Smooth muscle cell (in vitro differentiated cells): Measurements from ENCODE around the gene MAGI2. TPM values are rescaled to one million over a fixed set of nuclear protein-coding genes. Genes with fewer than 3 reads are reported as not detected.

Experiments
- DNase-seq: peaks from one replicate; lab custom pipeline; 2025; ENCODE audit not compliant: unreplicated experiment; lab: John Stamatoyannopoulos, UW
- H2AFZ ChIP-seq: fragments of 200-600 bp; sonication (generic); 2 replicates; pipeline ENCODE4 v1.6.0; 2016; ENCODE audit warnings: antibody characterized with exemption, low read depth, mild to moderate bottlenecking
- H3F3A ChIP-seq: fragments of 200-600 bp; sonication (generic); 2 replicates; pipeline ENCODE4 v1.6.0; 2017; ENCODE audit warnings: antibody characterized with exemption, low read depth
- H3K27ac ChIP-seq: fragments of 200-600 bp; sonication (generic); 2 replicates; pipeline ENCODE4 v1.5.1; 2016; ENCODE audit warnings: low read depth, mild to moderate bottlenecking
- H3K27me3 ChIP-seq: fragments of 200-600 bp; sonication (generic); 2 replicates; pipeline ENCODE4 v1.6.1; 2016; ENCODE audit warnings: low read depth, mild to moderate bottlenecking
- H3K36me3 ChIP-seq: fragments of 200-600 bp; sonication (generic); 2 replicates; pipeline ENCODE4 v1.5.1; 2016; ENCODE audit warnings: low read depth
- H3K4me1 ChIP-seq: fragments of 200-600 bp; sonication (generic); 2 replicates; pipeline ENCODE4 v1.5.1; 2016; ENCODE audit warnings: low read depth
- H3K4me2 ChIP-seq: fragments of 200-600 bp; sonication (generic); 2 replicates; pipeline ENCODE4 v1.6.0; 2016; ENCODE audit warnings: mild to moderate bottlenecking
- H3K4me3 ChIP-seq: fragments of 200-600 bp; sonication (generic); 2 replicates; pipeline ENCODE4 v1.5.1; 2016; ENCODE audit warnings: mild to moderate bottlenecking
- H3K79me2 ChIP-seq: fragments of 200-600 bp; sonication (generic); 2 replicates; pipeline ENCODE4 v1.6.0; 2016; ENCODE audit warnings: low read depth, mild to moderate bottlenecking
- H3K9ac ChIP-seq: fragments of 200-600 bp; sonication (generic); 2 replicates; pipeline ENCODE4 v1.6.0; 2016; ENCODE audit warnings: low read depth
- H3K9me3 ChIP-seq: fragments of 200-600 bp; sonication (generic); replicated peaks from 2 replicates; pipeline ENCODE4 v1.5.1; 2016; ENCODE audit warnings: low read depth
- H4K20me1 ChIP-seq: fragments of 200-600 bp; sonication (generic); 2 replicates; pipeline ENCODE4 v1.6.0; 2016; ENCODE audit warnings: low read depth
- CTCF ChIP-seq: fragments of 200-600 bp; sonication (generic); IDR thresholded peaks from 2 replicates; pipeline ENCODE4 v1.5.1; 2017; ENCODE audit warnings: borderline replicate concordance, mild to moderate bottlenecking, antibody characterized with exemption; ENCODE audit not compliant: insufficient read depth, poor library complexity, severe bottlenecking
- WGBS: methylation state at CpG from one replicate; pipeline ENCODE4 v1.1.7; 2016; ENCODE audit warnings: low lambda C conversion rate; 5-methylcytosine and 5-hydroxymethylcytosine counted together
- polyA plus RNA-seq: library from polyadenylated mRNA; unstranded; fragments of >200 nt; fragmentation: Nextera tagmentation; extraction: Ambion mirVana; gene quantifications from 2 replicates; pipeline ENCODE4 v1.2.1, GENCODE V29; 2016
- total RNA-seq: library from RNA; depleted of rRNA; stranded (reverse); fragments of >200 nt; gene quantifications from 2 replicates; pipeline ENCODE4 v1.2.3, GENCODE V29; 2014

The MAGI2 gene
- total and polyA plus RNA-seq, 2 experiments from 2014 or later: 3.4 to 10.7 TPM

GRCh38 chr7:78499283-78499682, 954.2 kb downstream of the MAGI2 start:
- H3K27me3 ChIP-seq: no peaks in the 10 kb centered on the region
- no peak overlapping the region for H2AFZ ChIP-seq
- WGBS: 91% methylated on average over 2 of the region's 2 CpGs
- H3K36me3 ChIP-seq: no peaks in the 10 kb centered on the region
- H3K4me3 ChIP-seq: no peak overlapping the region
- H3K79me2 ChIP-seq: no peaks in the 10 kb centered on the region
- no peak for TF ChIP-seq CTCF
- peaks cover 13% of the 10 kb centered on the region for H3K4me1 ChIP-seq
- H3K9ac ChIP-seq: no peak overlapping the region
- no peaks in the 10 kb centered on the region for H3K9me3 ChIP-seq
- H3F3A ChIP-seq: no peaks in the 10 kb centered on the region
- H4K20me1 ChIP-seq: no peaks in the 10 kb centered on the region
- H3K27ac ChIP-seq: no peak overlapping the region
- DNase-seq: no peak
- H3K4me2 ChIP-seq: no peak overlapping the region

DNA sequence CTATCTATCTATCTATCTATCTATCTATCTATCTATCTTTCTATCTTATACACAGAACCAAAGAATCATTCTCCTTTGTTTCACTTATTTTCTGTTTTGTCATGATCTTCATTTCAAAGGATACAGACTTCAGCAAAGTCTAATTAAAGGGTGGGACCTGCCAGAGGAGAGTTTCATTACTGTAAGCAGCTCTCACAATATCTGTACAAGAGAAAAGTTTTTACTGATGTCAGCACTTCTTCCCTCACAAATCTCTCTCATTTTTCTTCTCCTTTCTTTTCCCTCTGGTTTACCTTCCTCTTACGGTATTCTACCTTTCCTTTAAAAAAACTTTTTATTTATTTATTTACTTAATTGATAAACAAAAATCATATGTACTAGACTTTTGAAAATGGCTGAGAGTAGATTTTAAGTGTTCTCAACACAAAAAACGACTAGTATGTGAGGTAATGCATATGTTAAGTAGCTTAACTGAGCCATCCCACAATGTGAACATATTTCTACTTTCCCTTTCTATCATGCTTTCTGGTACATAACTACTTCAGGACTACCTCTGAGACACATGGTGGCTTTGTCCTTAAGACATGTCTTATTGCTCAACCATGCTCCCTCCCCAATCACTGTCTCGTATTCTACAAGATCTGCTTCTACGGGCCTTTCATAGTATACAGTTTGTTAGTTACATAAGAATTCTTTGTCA, 955.6 kb downstream of the MAGI2 start:
- H3K4me3 ChIP-seq: no peak overlapping the region
- H3K4me2 ChIP-seq: no peak overlapping the region
- peaks cover 13% of the 10 kb centered on the region for H3K4me1 ChIP-seq
- H3K27ac ChIP-seq: no peak overlapping the region
- no peaks in the 10 kb centered on the region for H4K20me1 ChIP-seq
- 87% methylated on average over 4 of the region's 4 CpGs for WGBS
- H3K36me3 ChIP-seq: no peaks in the 10 kb centered on the region
- H3K9me3 ChIP-seq: no peaks in the 10 kb centered on the region
- no peaks in the 10 kb centered on the region for H3F3A ChIP-seq
- no peak for DNase-seq
- no peak overlapping the region for H2AFZ ChIP-seq
- no peak for TF ChIP-seq CTCF
- no peaks in the 10 kb centered on the region for H3K79me2 ChIP-seq
- no peak overlapping the region for H3K9ac ChIP-seq
- no peaks in the 10 kb centered on the region for H3K27me3 ChIP-seq

DNA sequence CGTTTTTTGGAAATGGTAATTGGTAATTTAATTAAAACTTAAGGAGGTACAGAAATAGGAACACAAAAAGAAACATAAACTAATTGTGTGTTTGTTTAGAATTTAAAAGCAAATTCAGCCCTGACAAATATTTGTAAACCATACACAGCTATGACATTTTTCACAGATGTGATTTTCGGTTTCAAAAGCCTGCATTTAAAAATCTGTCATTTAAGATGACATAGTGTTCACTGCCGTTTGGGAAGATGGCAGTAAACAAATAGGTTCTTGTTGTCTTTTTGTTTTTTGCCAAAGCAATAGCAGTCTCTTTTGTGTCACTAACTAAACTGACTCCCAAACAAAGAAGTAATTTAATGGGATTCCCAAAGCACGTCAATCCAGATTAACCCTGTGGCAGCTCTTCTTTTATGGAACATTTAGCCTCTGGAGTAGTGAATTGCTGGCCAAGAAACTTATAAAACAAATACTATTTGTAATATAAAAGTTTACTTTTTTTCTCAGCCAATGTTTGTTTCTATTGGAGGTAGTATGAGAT, 957.3 kb downstream of the MAGI2 start:
- peaks cover 13% of the 10 kb centered on the region for H3K4me1 ChIP-seq
- H3K9me3 ChIP-seq: no peaks in the 10 kb centered on the region
- no peak overlapping the region for H3K27ac ChIP-seq
- no peaks in the 10 kb centered on the region for H3K79me2 ChIP-seq
- no peaks in the 10 kb centered on the region for H3K36me3 ChIP-seq
- TF ChIP-seq CTCF: no peak
- no peak overlapping the region for H3K4me2 ChIP-seq
- DNase-seq: no peak
- H4K20me1 ChIP-seq: no peaks in the 10 kb centered on the region
- 59% methylated on average over 4 of the region's 4 CpGs for WGBS
- H3K27me3 ChIP-seq: peaks cover 8% of the 10 kb centered on the region
- no peak overlapping the region for H2AFZ ChIP-seq
- no peak overlapping the region for H3K9ac ChIP-seq
- H3F3A ChIP-seq: no peaks in the 10 kb centered on the region
- H3K4me3 ChIP-seq: no peak overlapping the region

DNA sequence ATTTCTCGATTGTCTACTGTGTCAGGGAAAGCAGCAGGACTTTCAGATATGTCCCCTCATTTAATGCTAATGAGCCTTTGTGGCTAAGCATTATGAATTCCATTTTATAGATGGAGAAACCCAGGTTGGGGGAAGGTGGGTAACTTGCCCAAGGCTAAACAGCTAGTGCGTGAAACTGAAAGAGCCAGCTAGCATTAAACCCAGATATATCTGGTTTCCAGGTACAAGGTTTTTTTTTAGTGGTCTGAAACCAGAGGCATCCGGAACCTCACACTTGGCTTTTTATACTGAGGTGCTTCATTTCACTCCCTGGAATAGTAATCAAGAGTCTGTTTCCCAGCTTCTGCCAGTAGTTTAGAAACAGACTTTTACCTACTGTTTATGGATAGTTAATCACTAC, 960.1 kb downstream of the MAGI2 start:
- Histone ChIP-seq H3K9me3 (no peaks in the 10 kb centered on the region), H3F3A (no peaks in the 10 kb centered on the region), H3K9ac (no peak overlapping the region), H3K36me3 (no peaks in the 10 kb centered on the region), H3K79me2 (no peaks in the 10 kb centered on the region), H2AFZ (no peak overlapping the region), H4K20me1 (no peaks in the 10 kb centered on the region), H3K4me1 (peaks cover 20% of the 10 kb centered on the region), H3K4me3 (no peak overlapping the region), H3K27me3 (peaks cover 8% of the 10 kb centered on the region), H3K4me2 (no peak overlapping the region), H3K27ac (no peak overlapping the region)
- no peak for DNase-seq
- TF ChIP-seq CTCF: no peak
- WGBS: 95% methylated on average over 3 of the region's 3 CpGs
